HUES6 (cell line): ENCODE measurements around the gene ZNFX1.

ENCODE experiments used
- H3K27ac ChIP-seq: 2 replicates; pipeline ENCODE4 v1.7.0; 2013; ENCODE audit warnings: low read depth, mild to moderate bottlenecking, low read length, inconsistent platforms
- H3K27me3 ChIP-seq: 2 replicates; pipeline ENCODE4 v1.6.1; 2013; ENCODE audit warnings: low read length; ENCODE audit not compliant: control insufficient read depth, insufficient read depth
- H3K36me3 ChIP-seq: 2 replicates; pipeline ENCODE4 v1.6.1; 2013; ENCODE audit warnings: low read length; ENCODE audit not compliant: control insufficient read depth, insufficient read depth
- H3K4me1 ChIP-seq: 2 replicates; pipeline ENCODE4 v1.6.1; 2013; ENCODE audit warnings: low read length; ENCODE audit not compliant: control insufficient read depth, insufficient read depth
- H3K4me3 ChIP-seq: 2 replicates; pipeline ENCODE4 v1.5.1; 2013; ENCODE audit warnings: low read depth, low read length
- H3K9ac ChIP-seq: one replicate; pipeline ENCODE4 v1.6.1; 2013; ENCODE audit warnings: mild to moderate bottlenecking, low read length
- H3K9me3 ChIP-seq: 2 replicates; pipeline ENCODE4 v1.6.1; 2013; ENCODE audit warnings: low read depth, low read length; ENCODE audit not compliant: control insufficient read depth, insufficient read depth

Gene ZNFX1

DNA sequence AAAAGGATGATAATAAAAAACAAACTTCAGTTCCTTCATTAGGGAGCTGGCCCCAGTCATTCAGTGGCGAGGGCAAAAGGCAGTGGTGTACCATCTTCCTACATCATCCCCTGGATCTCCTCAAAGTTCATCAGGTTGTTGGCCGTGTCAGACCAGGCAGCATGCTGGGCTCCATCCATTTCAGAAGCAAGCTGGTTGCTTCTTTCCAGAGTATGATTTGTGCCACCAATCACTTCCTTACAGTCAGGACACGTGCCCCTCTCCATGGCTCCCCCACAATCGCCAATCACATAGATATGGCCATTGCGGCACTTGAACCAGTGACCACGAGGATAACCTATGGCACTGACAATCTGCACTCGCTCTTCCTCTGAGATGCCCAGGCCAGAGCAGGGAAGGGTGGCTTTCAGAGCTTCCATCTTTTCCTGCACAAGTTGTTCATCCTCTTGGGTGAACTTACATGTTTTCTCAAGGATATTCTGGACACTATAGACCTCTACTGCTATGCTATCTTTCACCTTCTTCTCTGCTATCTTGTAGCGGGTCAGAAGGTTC lies 30.6 kb downstream of the ZNFX1 start:
- no peaks in the 10 kb centered on the region for H3K9me3 ChIP-seq
- H3K27ac ChIP-seq: no peak overlapping the region
- H3K9ac ChIP-seq: no peak overlapping the region
- H3K4me1 ChIP-seq: no peaks in the 10 kb centered on the region
- no peaks in the 10 kb centered on the region for H3K27me3 ChIP-seq
- peaks cover 90% of the 10 kb centered on the region for H3K36me3 ChIP-seq
- no peak overlapping the region for H3K4me3 ChIP-seq

DNA sequence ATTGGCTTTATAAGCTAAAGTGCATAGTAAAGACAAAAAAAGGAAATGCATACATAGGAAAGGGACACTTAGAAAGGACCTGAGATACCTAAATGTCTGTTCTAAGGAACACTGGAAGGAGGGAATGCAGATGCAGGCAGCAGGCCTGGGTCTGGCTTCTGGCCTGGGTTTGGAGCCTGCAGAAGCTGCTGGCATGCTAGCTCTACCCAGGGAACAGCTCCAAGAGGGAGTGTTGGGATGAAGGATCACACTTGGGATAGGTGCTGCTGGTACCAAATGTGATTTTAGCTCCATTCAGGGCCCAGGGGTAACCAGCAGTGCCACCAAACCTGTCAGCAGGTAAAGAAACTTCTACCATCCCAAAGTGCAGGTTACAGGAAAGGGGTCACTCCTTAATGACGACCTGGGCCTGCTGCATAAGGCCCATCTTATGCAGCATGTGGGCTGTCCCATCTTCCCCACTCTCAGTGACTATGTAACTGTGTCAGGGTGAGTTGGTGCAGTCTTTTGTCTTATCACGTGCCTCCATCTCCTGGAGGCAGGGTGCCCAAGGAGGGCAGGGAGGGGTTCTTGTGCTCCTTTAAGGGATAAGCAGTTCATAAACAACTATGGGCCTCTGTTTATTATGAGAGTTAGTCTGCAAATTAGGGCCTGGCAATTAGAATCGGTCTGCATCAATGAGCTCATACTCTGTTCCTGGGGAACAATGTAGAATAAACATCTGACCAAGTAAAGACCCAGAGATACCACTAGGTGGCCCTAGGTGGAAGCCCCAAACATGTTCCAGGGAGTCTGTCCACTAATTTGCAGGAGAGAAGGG lies 31.7 kb downstream of the ZNFX1 start:
- Histone ChIP-seq H3K27ac (no peak overlapping the region), H3K9ac (no peak overlapping the region), H3K36me3 (peaks cover 92% of the 10 kb centered on the region), H3K4me3 (no peak overlapping the region), H3K4me1 (no peaks in the 10 kb centered on the region), H3K27me3 (no peaks in the 10 kb centered on the region), H3K9me3 (no peaks in the 10 kb centered on the region)

DNA sequence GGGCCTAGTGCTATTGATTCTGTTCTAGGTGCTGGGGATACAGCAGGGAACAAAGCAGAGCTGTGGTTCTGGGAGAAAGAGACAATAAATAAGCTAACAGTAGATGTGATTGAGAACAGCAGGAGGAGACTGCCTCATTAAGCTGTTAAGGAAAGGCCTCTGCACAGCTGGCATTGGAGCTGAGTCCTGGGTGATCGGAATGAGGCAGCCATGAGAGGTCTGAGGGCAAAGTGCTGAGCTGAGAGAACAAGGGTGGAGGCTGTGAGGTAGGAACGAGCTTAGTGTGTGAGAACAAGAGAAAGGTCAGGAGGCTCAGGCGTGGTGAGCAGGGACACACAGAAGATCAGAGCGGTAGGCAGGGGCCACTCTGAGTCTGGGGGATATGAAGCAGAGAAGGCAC lies 40.3 kb downstream of the ZNFX1 start:
- Histone ChIP-seq H3K36me3 (peaks cover 93% of the 10 kb centered on the region), H3K9me3 (no peaks in the 10 kb centered on the region), H3K4me1 (no peaks in the 10 kb centered on the region), H3K4me3 (no peak overlapping the region), H3K27me3 (no peaks in the 10 kb centered on the region), H3K27ac (no peak overlapping the region), H3K9ac (no peak overlapping the region)

DNA sequence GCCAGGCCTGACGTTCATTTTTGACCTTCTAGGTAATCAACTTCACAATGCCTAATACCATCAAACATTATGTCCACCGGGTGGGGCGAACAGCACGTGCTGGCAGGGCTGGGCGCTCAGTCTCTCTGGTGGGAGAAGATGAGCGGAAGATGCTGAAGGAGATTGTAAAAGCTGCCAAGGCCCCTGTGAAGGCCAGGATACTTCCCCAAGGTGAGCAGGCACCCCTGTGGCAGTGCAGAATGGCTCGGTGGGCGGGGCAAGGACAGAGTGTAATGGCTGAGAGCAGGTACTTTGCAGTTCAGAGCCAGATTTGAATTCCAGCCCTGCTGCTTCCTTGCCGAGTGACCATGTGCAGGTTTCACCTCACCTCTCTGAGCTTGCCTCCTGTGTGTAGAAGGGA lies 41.6 kb downstream of the ZNFX1 start:
- Histone ChIP-seq H3K36me3 (peaks cover 88% of the 10 kb centered on the region), H3K9ac (no peak overlapping the region), H3K9me3 (no peaks in the 10 kb centered on the region), H3K27me3 (no peaks in the 10 kb centered on the region), H3K4me3 (no peak overlapping the region), H3K4me1 (no peaks in the 10 kb centered on the region), H3K27ac (no peak overlapping the region)

DNA sequence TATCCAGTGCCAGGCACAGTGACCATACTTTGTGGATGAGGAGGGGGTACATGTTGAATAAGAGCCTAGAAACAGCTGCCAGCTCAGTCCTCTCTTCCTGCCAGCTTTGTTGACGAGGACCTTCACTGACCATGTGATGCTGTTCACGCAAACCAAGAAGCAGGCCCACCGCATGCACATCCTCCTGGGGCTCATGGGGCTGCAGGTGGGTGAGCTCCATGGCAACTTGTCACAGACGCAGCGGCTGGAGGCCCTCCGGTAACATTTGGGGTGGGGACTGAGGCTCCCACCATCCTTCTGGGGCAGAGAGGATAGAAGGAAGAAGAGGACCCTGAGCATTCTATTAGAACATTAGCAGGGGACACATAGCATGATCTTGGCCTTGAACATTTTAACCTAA lies 43.0 kb downstream of the ZNFX1 start:
- Histone ChIP-seq H3K27ac (no peak overlapping the region), H3K4me1 (no peaks in the 10 kb centered on the region), H3K4me3 (no peak overlapping the region), H3K36me3 (peaks cover 90% of the 10 kb centered on the region), H3K9me3 (no peaks in the 10 kb centered on the region), H3K27me3 (no peaks in the 10 kb centered on the region), H3K9ac (no peak overlapping the region)

DNA sequence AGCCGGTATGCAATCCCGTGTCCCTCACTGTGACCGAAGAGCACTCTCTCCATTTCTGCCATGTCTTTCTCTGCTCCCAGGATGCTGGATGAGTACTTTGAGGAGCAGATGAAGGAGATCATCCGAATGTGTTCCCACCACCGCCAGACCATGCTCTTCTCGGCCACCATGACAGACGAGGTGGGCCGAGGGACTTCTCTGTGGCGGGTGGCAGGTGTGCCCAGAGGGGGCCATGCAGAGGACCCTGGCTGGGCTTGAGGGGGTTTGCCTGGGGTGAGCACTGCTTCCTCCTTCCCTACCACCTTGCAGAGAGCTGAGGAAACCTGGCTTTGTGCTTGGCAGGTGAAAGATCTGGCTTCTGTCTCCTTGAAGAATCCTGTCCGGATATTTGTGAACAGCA lies 44.6 kb downstream of the ZNFX1 start:
- no peak overlapping the region for H3K4me3 ChIP-seq
- no peaks in the 10 kb centered on the region for H3K9me3 ChIP-seq
- no peak overlapping the region for H3K9ac ChIP-seq
- H3K27me3 ChIP-seq: no peaks in the 10 kb centered on the region
- H3K36me3 ChIP-seq: peaks cover 87% of the 10 kb centered on the region
- no peaks in the 10 kb centered on the region for H3K4me1 ChIP-seq
- H3K27ac ChIP-seq: no peak overlapping the region

DNA sequence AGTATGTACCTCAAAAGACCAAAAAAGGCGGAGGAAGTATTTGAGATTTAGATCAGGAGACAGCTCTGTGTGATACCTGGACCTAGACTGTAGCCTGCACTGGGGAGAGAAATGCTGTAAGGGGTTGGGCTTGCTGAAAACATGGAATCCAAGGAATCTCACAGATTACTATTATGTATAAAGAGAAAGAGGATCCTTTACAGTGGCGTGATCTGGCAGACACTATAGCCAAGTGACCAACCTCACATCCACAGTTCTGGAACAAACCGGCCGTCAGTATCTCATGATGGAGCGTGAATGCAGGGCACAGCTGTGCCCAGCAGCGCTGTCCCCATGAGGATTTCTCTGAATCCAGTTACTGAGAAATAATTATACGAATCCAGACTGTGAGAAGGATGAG lies 46.4 kb downstream of the ZNFX1 start:
- Histone ChIP-seq H3K4me3 (no peak overlapping the region), H3K27me3 (no peaks in the 10 kb centered on the region), H3K4me1 (no peaks in the 10 kb centered on the region), H3K27ac (no peak overlapping the region), H3K36me3 (peaks cover 82% of the 10 kb centered on the region), H3K9me3 (no peaks in the 10 kb centered on the region), H3K9ac (no peak overlapping the region)

DNA sequence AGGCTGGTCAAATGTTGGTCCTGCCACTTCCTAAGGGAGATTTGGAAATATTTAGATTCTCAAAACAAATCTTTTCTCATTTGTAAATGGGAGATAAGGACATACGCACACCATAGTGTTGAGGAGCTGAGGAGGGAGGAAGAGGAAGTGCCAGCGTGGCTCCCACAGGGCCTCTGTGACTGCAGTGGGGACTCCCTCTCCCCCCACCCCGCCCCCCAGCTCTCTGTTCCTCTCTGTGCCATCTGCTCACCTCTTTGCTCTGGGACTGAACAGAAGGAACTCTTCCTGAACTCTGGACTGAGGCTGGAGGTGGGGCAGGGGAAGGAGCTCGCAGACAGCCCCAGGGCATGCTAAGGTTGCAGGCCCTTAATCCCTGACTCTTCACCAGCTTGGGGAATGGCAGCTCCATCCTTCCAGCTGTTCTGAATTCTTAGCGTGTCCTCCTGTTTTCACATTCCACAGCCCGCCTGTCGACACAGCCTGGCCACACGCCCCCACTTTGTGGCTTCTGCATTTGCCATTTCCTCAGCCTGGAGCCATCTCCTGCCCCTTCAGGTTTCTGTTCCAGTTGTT lies 47.2 kb downstream of the ZNFX1 start:
- no peaks in the 10 kb centered on the region for H3K9me3 ChIP-seq
- H3K36me3 ChIP-seq: peaks cover 83% of the 10 kb centered on the region
- no peak overlapping the region for H3K4me3 ChIP-seq
- no peak overlapping the region for H3K27ac ChIP-seq
- H3K27me3 ChIP-seq: no peaks in the 10 kb centered on the region
- no peaks in the 10 kb centered on the region for H3K4me1 ChIP-seq
- H3K9ac ChIP-seq: no peak overlapping the region

GRCh38 chr20:49230021-49230420 lies 47.8 kb downstream of the ZNFX1 start:
- H3K4me1 ChIP-seq: no peaks in the 10 kb centered on the region
- H3K27ac ChIP-seq: no peak overlapping the region
- H3K36me3 ChIP-seq: peaks cover 82% of the 10 kb centered on the region
- no peak overlapping the region for H3K4me3 ChIP-seq
- no peaks in the 10 kb centered on the region for H3K27me3 ChIP-seq
- no peak overlapping the region for H3K9ac ChIP-seq
- H3K9me3 ChIP-seq: no peaks in the 10 kb centered on the region

- H3K36me3 ChIP-seq: peaks cover 82% of the 10 kb centered on the region
Measured at GRCh38 chr20:49229381-49229780, 48.5 kb downstream of the ZNFX1 start.

DNA sequence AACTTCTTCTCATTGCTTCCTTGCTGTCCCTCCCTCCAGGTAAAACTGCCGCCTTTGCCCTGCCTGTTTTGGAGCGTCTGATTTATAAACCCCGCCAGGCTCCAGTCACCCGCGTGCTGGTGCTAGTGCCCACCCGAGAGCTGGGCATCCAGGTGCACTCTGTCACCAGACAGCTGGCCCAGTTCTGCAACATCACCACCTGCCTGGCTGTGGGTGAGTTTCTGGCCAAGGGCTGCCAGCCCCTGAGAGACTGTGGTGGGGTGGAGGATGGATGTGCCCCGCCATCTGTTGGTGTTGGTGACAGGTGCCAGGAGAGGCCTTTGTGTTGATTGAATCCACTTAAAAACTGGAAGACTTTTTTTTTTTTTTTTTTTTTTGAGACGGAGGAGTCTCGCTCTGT lies 49.2 kb downstream of the ZNFX1 start:
- Histone ChIP-seq H3K27me3 (no peaks in the 10 kb centered on the region), H3K9ac (no peak overlapping the region), H3K4me1 (no peaks in the 10 kb centered on the region), H3K36me3 (peaks cover 82% of the 10 kb centered on the region), H3K27ac (no peak overlapping the region), H3K9me3 (no peaks in the 10 kb centered on the region), H3K4me3 (no peak overlapping the region)

More at GRCh38 chr20:49229381-49229780, 48.5 kb downstream of the ZNFX1 start:
- H3K4me3 ChIP-seq: no peak overlapping the region
- H3K9me3 ChIP-seq: no peaks in the 10 kb centered on the region
- no peaks in the 10 kb centered on the region for H3K27me3 ChIP-seq
- H3K4me1 ChIP-seq: no peaks in the 10 kb centered on the region
- no peak overlapping the region for H3K9ac ChIP-seq
- H3K27ac ChIP-seq: no peak overlapping the region
